ENCODE results near the gene MED4.
"Not testable (repeated sequence)": the region's sequence is repeated elsewhere in the genome, so short reads cannot be mapped to it uniquely, and the experiment has no call there.

The MED4 gene

GRCh38 chr13:48094404-48094780 lies 512 bp downstream of the MED4 start:
- DNase-seq (ENCODE audit: low spot score) = no peak

- no peak for DNase-seq (ENCODE audit: low spot score)
Observed at GRCh38 chr13:48093588-48093987, 1.3 kb downstream of the MED4 start.

- DNase-seq (ENCODE audit: low spot score) = no peak
Observed at GRCh38 chr13:48086272-48086671, 8.6 kb downstream of the MED4 start.

- DNase-seq (ENCODE audit: low spot score) = no peak
Observed at GRCh38 chr13:48081739-48082138, 13.2 kb downstream of the MED4 start.

GRCh38 chr13:48078251-48078656 lies 16.6 kb downstream of the MED4 start:
- DNase-seq (ENCODE audit: low spot score) = no peak

- no peak for DNase-seq (ENCODE audit: low spot score)
Observed at GRCh38 chr13:48074006-48074405, 20.9 kb downstream of the MED4 start.

GRCh38 chr13:48072787-48073186 lies 22.1 kb downstream of the MED4 start:
- no peak for DNase-seq (ENCODE audit: low spot score)

- DNase-seq (ENCODE audit: low spot score) = no peak
Observed at GRCh38 chr13:48072304-48072703, 22.6 kb downstream of the MED4 start.

GRCh38 chr13:48070942-48071341 lies 24.0 kb downstream of the MED4 start:
- no peak for DNase-seq (ENCODE audit: low spot score)

GRCh38 chr13:48069573-48069972 lies 25.3 kb downstream of the MED4 start:
- DNase-seq (ENCODE audit: low spot score) = no peak

- no peak for DNase-seq (ENCODE audit: low spot score)
Observed at GRCh38 chr13:48068952-48069351, 26.0 kb downstream of the MED4 start.

- no peak for DNase-seq (ENCODE audit: low spot score)
Observed at GRCh38 chr13:48068036-48068435, 26.9 kb downstream of the MED4 start.

GRCh38 chr13:48066310-48066989 lies 28.5 kb downstream of the MED4 start:
- DNase-seq (ENCODE audit: low spot score) = no peak

- not testable (repeated sequence) for DNase-seq (ENCODE audit: low spot score)
Observed at GRCh38 chr13:48059951-48060350, 35.0 kb downstream of the MED4 start.

GRCh38 chr13:48058536-48058935 lies 36.4 kb downstream of the MED4 start:
- DNase-seq (ENCODE audit: low spot score) = not testable (repeated sequence)

GRCh38 chr13:48055712-48056111 lies 39.2 kb downstream of the MED4 start:
- DNase-seq (ENCODE audit: low spot score) = no peak

- DNase-seq (ENCODE audit: low spot score) = no peak
Observed at GRCh38 chr13:48054601-48055000, 40.3 kb downstream of the MED4 start.

- no peak for DNase-seq (ENCODE audit: low spot score)
Observed at GRCh38 chr13:48050550-48050949, 44.4 kb downstream of the MED4 start.

- no peak for DNase-seq (ENCODE audit: low spot score)
Observed at GRCh38 chr13:48043789-48044503, 51.0 kb downstream of the MED4 start.

GRCh38 chr13:48042894-48043293 lies 52.0 kb downstream of the MED4 start:
- no peak for DNase-seq (ENCODE audit: low spot score)

GRCh38 chr13:48040896-48041295 lies 54.0 kb downstream of the MED4 start:
- DNase-seq (ENCODE audit: low spot score) = no peak

GRCh38 chr13:48040049-48040448 lies 54.9 kb downstream of the MED4 start:
- DNase-seq (ENCODE audit: low spot score) = no peak

- DNase-seq (ENCODE audit: low spot score) = no peak
Observed at GRCh38 chr13:48038761-48039160, 56.1 kb downstream of the MED4 start.

All from SK-N-DZ (cell line).